Activated CD4-positive, alpha-beta T cell treated with anti-CD3 and anti-CD28 coated beads, Interleukin-2, amount 50 U/mL, for 48 hours (primary cell): ENCODE results near the gene TTC21A.
"Not testable (repeated sequence)": the region's sequence is repeated elsewhere in the genome, so short reads cannot be mapped to it uniquely, and the experiment has no call there.

Source experiments
- DNase-seq, 2 experiments: peaks; one replicate each; pipeline ENCODE4 v3.0.0-alpha.2; 2020

The TTC21A gene

GRCh38 chr3:39107388-39108199 lies at the start of gene TTC21A, which contains the start of gene GORASP1:
TTC21A (plus strand) TSS chr3:39107680; CDS start chr3:39107838, 158 bp downstream.
GORASP1 (minus strand) TSS chr3:39107627; CDS start chr3:39107541, 86 bp downstream.
- DNase-seq = peak; percentile 70 to 78

DNA sequence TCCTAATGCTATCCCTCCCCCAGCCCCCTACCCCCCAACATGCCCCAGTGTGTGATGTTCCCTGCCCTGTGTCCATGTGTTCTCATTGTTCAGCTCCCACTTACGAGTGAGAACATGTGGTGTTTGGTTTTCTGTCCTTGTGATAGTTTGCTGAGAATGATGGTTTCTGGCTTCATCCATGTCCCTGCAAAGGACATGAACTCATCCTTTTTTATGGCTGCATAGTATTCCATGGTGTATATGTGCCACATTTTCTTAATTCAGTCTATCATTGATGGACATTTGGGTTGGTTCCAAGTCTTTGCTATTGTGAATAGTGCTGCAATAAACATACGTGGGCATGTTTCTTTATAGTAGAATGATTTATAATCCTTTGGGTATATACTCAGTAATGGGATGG lies 46.3 kb upstream of the TTC21A start:
- not testable (repeated sequence) for DNase-seq

GRCh38 chr3:39062180-39062579 lies 45.3 kb upstream of the TTC21A start:
- no peak for DNase-seq

GRCh38 chr3:39063143-39063542 lies 44.3 kb upstream of the TTC21A start:
- no peak for DNase-seq

- DNase-seq = no peak
Observed at GRCh38 chr3:39064646-39065045, 42.8 kb upstream of the TTC21A start.

DNA sequence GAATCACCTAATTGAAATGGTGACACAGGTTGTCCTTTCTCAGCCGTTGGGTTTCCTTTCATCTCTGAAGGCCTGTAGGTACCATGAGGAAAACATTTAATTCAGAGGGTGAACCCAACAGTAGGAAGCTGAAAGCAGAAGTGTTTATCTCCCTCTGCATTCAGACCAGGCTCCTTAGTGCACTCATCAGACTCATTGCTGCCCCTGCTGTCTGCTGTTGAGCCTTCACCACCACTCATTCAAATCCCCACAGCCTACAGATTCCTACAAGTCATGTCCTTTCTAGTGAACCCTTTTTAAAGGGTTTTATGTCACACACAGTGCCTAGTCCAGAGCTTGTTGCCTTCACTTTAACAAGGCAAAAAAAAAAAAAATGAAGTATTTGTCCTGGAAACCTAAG lies 42.3 kb upstream of the TTC21A start:
- DNase-seq = peak in 1 of 2 experiments; percentile 30

- no peak for DNase-seq
Observed at GRCh38 chr3:39067286-39067685, 40.2 kb upstream of the TTC21A start.

DNA sequence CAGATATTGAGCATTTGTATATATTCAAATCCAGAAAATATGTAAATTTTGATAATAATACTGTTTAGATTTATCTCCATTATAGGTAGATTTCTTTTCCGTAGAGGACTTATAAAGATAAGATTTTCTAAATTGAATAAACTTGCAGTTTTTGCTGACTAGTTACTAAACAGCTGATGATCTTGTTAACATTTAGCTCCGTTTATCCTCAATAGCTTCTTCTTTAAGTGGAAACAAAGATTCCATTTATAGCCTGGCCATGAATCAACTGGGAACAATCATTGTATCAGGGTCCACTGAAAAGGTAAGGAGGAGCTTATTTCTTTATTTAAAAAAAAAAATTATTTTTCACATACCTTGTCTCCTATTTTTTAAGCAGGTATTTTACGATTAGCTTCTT lies 38.9 kb upstream of the TTC21A start:
- no peak for DNase-seq

- no peak for DNase-seq
Observed at GRCh38 chr3:39075910-39076309, 31.6 kb upstream of the TTC21A start.

DNA sequence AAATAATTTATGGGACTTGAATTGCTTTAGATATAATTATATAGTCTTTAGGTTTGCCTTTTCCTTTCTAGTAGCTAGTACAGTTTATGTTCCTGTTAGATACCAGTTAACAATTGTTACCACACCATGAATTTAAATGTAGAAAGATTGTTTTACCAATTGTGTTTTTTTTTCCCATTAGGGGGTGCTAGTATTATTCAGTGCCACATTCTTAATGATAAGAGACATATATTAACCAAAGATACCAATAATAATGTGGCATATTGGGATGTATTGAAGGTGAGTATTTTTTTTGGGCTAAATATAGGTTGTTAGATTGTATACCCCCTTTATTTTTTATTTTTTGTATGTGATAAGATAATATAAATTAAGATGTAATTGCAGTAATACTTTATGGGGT lies 27.9 kb upstream of the TTC21A start:
- no peak for DNase-seq

DNA sequence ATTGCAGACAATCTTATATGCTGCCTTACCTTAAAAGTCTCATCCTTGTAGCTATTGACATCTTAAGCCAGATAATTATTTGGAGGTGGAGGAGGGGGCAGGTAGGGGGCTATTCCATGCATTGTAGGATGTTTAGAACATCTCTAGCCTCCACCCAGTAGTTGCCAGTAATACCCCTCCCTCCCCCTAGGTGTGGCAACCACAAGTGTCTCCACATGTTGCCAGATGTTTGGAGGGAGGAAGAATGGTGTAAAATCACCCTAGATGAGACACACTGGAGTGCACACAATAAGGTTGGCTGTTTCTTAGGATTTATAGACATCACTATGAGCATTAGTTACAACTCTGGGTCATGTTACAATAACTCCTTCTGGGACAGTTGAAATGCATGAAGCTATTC lies 27.5 kb upstream of the TTC21A start:
- no peak for DNase-seq

GRCh38 chr3:39082666-39083313 lies 24.7 kb upstream of the TTC21A start:
- DNase-seq = no peak

GRCh38 chr3:39086144-39086543 lies 21.3 kb upstream of the TTC21A start:
- DNase-seq = no peak

GRCh38 chr3:39088456-39088855 lies 19.0 kb upstream of the TTC21A start:
- DNase-seq = no peak

- DNase-seq = no peak
Observed at GRCh38 chr3:39088889-39089288, 18.6 kb upstream of the TTC21A start.

DNA sequence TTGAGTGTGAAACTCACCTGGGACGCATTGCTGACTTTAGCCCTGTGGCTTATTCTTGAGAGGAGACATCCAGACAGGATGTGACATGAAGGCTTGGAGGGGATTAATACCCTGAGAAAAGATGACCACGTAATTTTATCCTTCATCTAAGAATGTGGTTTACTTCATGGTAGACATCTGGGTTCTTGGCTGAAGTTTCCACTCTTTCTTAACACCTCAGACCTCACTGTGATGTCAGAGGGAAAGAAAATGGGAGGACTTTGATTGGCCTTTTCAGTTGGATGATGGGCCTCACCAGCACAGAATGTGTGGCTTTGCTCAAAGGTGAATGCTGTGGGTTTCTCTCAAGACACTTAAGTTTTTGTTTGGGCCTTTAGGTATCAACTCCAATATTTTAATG lies 16.6 kb upstream of the TTC21A start:
- DNase-seq = no peak

- no peak for DNase-seq
Observed at GRCh38 chr3:39094851-39095677, 12.4 kb upstream of the TTC21A start.

GRCh38 chr3:39095778-39096177 lies 11.7 kb upstream of the TTC21A start:
- no peak for DNase-seq

- no peak for DNase-seq
Observed at GRCh38 chr3:39096775-39097174, 10.7 kb upstream of the TTC21A start.

DNA sequence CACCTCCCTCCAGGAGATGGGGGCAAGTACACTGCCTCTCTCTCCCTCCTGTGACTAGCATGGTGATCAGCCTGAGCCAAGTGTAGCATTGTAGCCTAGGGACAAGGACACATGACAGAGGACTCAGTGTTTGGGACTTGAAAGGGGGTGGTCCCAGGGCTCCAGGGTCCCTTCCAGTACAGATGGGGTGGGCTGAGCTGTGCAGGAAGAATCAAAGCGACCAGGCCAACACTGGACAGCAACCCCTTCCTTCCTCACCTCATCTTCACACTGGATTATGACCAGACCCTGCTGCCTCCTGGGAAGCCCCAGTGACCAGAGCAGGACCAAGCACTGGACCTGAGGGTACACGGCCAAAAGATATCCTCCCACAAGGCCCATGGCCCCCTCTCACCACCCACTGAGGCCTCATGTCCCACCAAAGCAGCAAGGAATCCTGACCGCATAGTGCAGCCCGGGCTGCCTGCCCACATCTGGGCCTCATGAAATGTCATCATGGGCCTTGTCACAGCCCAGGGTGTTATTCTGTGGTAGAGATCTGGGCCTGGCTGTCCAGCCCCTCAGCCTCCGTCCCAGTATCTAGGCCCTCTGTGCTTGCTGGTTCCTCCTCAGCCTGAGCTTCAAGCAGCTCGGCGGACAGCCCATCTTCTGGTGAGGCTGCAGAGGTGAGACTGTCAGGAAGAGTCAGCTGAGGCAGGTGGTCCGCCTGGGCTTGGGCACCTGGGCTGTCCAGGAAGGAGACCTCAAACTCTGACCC lies 9.6 kb upstream of the TTC21A start:
- DNase-seq = no peak

DNA sequence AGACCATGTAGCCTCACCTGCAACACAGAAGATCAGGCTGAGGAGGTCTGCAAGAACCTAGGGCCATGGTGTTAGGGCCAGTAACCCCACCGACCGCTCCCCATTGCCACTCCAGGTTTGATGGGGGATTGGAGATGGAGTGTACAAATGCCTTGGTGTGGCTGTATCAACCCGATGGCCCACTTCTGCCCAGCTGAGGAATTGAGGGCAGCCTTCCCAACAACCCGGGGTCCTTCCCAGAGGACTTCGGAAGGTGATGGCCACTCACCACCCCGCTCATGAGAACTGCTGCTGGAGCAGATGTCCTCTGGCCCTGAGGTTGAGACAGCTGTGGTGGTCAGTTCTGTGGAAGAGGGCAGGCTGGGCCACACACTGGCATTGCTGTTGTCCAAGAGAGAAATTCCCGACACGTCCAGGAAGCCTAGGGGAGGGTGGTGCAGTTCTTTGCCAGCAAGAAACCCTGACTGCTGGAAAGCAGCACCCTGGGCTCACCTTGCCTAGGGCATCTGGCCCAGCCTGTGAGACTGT lies 8.9 kb upstream of the TTC21A start:
- no peak for DNase-seq

DNA sequence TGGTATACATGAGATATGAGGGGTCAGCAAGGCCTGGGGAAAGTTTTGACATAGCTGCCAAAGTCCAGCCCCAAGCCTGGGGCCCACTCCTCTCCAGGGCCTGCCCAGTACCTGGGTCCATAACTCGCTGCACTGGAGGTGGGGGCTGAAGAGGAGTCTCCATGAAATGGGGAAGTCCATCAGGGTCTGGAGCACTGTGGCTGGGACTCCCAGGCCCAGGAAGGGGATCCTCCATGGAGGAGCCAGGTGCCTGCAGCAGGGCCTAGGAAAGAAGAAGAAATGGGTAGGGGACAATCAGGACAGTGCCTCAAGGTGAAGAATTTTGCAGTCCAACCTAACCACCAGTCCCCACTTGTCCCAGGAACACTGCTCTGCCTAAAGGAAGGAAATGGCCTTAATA lies 8.2 kb upstream of the TTC21A start:
- DNase-seq = no peak
